Measurements from ENCODE around the gene NFE2L1.

The NFE2L1 gene

DNA sequence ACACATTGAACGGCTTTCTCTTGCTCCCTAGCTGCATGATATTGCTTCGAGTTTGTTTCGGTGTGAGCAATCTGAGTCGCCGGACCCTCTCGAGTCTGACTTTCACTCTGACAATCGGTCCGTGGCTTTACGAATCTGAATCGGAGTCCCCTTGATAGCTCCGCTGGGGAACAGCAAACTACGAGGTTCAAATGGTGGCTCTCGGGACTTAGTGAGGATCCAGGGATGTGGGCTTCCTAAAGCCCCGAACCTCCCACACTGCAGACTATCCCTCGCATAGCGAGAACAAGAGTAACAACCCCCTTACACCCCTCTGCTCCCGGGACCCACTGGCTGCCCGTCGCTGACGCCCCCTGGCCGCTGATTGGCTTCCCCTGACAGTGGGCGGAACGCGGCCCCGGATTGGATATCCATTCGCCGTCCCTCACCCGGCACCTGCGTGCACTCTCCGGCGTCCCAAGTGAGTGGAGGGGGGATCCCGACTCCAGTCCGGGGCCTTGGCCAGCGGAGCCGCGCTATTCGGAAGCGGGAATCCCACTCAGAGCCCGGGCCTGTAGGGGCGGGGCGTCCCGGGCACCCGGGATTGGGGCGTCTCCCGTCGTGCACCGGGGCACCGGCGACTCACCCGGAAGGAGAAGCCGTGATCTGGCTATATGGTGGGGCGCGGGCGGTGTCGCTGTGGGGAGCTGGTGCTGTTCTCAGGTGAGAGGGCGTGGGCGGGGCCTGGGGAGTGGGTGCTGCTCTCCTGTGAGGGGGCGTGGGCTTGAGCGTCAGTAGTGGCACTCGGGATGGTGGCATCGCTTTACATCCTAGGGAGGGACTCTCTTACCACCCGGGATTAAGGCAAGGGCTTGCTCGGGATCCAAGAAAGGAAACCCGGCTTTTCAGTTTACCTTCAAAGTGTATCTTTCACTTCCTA lies 59.2 kb downstream of the NFE2L1 start, which contains the start of gene SNX11:
TSS of gene SNX11 (plus strand) at position 630 of the 919 bp plus-strand sequence. CDS start 4,278 bp downstream, outside the sequence.
- FAIRE-seq, result peak; percentile 66
- peak; percentile 92 for DNase-seq (ENCODE audit: low spot score)

DNA sequence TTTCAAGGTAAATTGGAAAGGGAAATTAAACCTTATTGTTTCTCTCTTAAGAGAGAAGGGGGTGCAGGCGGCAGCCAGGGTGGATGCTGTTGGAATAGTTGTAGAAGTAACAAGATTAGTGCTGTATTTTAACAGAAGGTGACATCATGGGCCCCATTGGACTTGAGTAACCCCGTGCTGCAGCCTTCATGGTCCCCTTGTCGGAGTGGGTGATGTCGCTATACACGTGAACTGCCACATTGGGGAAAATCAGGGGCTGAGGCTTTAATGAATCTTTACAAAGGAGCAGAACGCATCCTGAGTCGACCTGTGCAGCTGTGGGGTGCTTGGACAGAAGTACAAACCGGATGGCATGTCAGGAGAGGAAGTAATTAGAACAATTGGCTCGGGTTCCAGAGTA lies 62.6 kb downstream of the NFE2L1 start:
- FAIRE-seq, result no peak
- DNase-seq (ENCODE audit: low spot score), result no peak

Data from urothelium cell line (cell line).